HG02678 (cell line): Measurements from ENCODE around the gene ENAM.
"Not testable (repeated sequence)": the region's sequence is repeated elsewhere in the genome, so short reads cannot be mapped to it uniquely, and the experiment has no call there.

Source experiments
- ATAC-seq: cut with Tn5 transposase; IDR thresholded peaks from one replicate; pipeline ENCODE4 v1.9.1; 2021; ENCODE audit warnings: mild to moderate bottlenecking, moderate library complexity; ENCODE audit not compliant: unreplicated experiment

ENAM gene

GRCh38 chr4:70676554-70677090, 48.1 kb downstream of the ENAM start:
- no peak for ATAC-seq

- ATAC-seq, result peak; percentile 83
These were observed 49.9 kb downstream of the ENAM start for GRCh38 chr4:70678383-70678999.

- no peak for ATAC-seq
These were observed 52.4 kb downstream of the ENAM start for GRCh38 chr4:70680934-70681333.

GRCh38 chr4:70681704-70682103, 53.2 kb downstream of the ENAM start:
- peak; percentile 37 for ATAC-seq

- not testable (repeated sequence) for ATAC-seq
These were observed 53.6 kb downstream of the ENAM start for GRCh38 chr4:70682142-70682541.

GRCh38 chr4:70687392-70687791, 58.8 kb downstream of the ENAM start:
- ATAC-seq, result no peak

- peak; percentile 89 for ATAC-seq
These were observed 59.6 kb downstream of the ENAM start, which contains the start of gene UTP3 for GRCh38 chr4:70687821-70688794. UTP3 (plus strand) TSS chr4:70688532; CDS start chr4:70688678, 146 bp downstream.

GRCh38 chr4:70688795-70689231, 60.3 kb downstream of the ENAM start:
- ATAC-seq, result peak; percentile 0

GRCh38 chr4:70691661-70692060, 63.1 kb downstream of the ENAM start:
- ATAC-seq, result no peak

GRCh38 chr4:70694633-70695032, 66.1 kb downstream of the ENAM start:
- not testable (repeated sequence) for ATAC-seq
